Activated CD8-positive, alpha-beta memory T cell treated with anti-CD3 and anti-CD28 coated beads, Interleukin-2, amount 10 ng/mL, durations not matched to agents 7 days and 5 days (primary cell): ENCODE results near the gene ITPK1. TPM values are rescaled to one million over a fixed set of nuclear protein-coding genes. Genes with fewer than 3 reads are reported as not detected.
"Not testable (repeated sequence)": the region's sequence is repeated elsewhere in the genome, so short reads cannot be mapped to it uniquely, and the experiment has no call there.

Experiments
- ATAC-seq: fragments of 150-1000 bp; cut with Tn5 transposase; one replicate; pipeline ENCODE4 v1.10.0; 2021; ENCODE audit warnings: moderate library complexity
- CTCF ChIA-PET: fragments of 350-600 bp; sonication (Branson Sonifier 250); formaldehyde crosslinking; loops from one replicate; lab custom pipeline; 2021; ENCODE audit warnings: antibody characterized with exemption; lab: Charles Lee
- DNase-seq: peaks from one replicate; pipeline ENCODE4 v3.0.0-alpha.2; 2020
- H3K27ac Mint-ChIP-seq: one replicate; pipeline ENCODE4 v1.8.0; 2021; ENCODE audit warnings: mild to moderate bottlenecking, mixed read lengths
- H3K27me3 Mint-ChIP-seq: one replicate; pipeline ENCODE4 v1.8.0; 2021; ENCODE audit warnings: mixed read lengths
- H3K36me3 Mint-ChIP-seq: one replicate; pipeline ENCODE4 v1.8.0; 2021; ENCODE audit warnings: mild to moderate bottlenecking, mixed read lengths
- H3K4me1 Mint-ChIP-seq: one replicate; pipeline ENCODE4 v1.8.0; 2021; ENCODE audit warnings: mixed read lengths
- H3K4me3 Mint-ChIP-seq: one replicate; pipeline ENCODE4 v1.8.0; 2021; ENCODE audit warnings: mild to moderate bottlenecking, moderate library complexity, mixed read lengths
- H3K9me3 Mint-ChIP-seq: one replicate; pipeline ENCODE4 v1.8.0; 2022; ENCODE audit warnings: low read depth, mixed read lengths
- total RNA-seq, 2 experiments: library from RNA; stranded (reverse); gene quantifications; one replicate each; pipeline ENCODE4 v1.2.3, GENCODE V29; 2021

Gene ITPK1
- total RNA-seq, 2 experiments from 2014 or later, result 96.1 to 103 TPM

DNA sequence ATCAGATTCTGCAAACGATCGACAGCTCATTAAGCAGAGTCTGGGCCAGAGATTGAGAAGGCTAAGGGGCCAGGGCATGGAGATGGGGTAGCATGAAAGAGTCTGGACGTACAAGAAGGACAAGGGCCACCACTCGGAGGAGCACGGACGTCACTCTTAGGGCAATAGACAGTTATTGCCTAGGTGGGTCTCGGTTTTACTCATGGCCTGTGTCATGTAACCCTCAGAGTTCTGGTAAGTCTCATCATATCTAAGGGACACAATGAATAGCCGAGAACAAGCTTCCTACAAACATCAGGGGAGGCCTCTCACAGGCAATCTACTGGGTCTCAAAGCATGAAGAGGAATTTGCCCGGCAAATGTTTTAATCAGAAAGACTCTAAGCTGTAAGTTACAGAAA is 30.4 kb upstream of the ITPK1 start:
- Mint-ChIP-seq H3K27ac (peak overlapping the region; percentile 78), H3K4me3 (peak overlapping the region; percentile 1), H3K4me1 (peaks cover 17% of the 10 kb centered on the region), H3K36me3 (no peaks in the 10 kb centered on the region), H3K9me3 (no peaks in the 10 kb centered on the region), H3K27me3 (no peaks in the 10 kb centered on the region)
- CTCF ChIA-PET, result interaction anchor here (0.8 to 2.7 kb wide), 8 partner anchors 9 to 194 kb away, joined by 3 to 11 read pairs (median 4); partner anchors contain the start of genes GON7, ITPK1 and UBR7
- ATAC-seq (peak; percentile 79), DNase-seq (peak; percentile 65)

DNA sequence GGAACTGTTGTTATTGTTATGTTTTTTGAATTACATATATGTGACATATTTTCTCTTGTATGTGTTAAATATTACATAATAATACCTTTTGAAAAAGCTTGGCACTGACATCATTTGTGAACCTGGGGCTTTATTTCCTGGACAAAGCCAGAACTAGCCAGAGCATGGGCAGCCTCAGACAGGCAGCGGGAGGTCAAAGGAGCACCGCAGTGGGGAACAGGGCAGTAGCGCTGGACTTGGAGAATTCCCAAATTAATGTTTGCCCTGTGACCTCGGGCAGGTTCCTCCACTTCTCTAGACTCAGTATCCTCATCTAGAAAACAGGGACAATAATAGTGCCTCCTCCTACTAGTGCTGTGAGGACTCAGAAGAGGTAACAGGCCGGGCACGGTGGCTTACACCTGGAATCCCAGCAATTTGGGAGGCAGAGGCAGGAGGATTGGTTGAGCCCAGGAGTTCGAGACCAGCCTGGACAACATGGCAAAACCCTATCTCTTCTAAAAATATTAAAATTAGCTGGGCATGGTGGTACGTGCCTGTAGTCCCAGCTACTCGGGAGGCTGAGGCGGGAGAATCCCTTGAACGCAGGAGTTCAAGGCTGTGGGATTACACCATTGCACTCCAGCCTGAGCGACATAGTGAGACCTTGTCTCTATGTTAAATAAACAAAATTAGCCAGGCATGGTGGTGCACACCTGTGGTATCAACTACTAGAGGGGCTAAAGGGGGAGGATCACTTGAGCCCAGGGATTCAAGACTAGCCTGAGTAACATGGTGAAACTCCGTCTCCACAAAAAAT is 27.3 kb upstream of the ITPK1 start:
- Mint-ChIP-seq H3K4me3 (no peak overlapping the region), H3K27me3 (no peaks in the 10 kb centered on the region), H3K27ac (no peak overlapping the region), H3K4me1 (peaks cover 15% of the 10 kb centered on the region), H3K9me3 (no peaks in the 10 kb centered on the region), H3K36me3 (no peaks in the 10 kb centered on the region)
- ATAC-seq (no peak), DNase-seq (no peak)
- CTCF ChIA-PET, result interaction anchor here (1.0 to 13.7 kb wide), 3 partner anchors 11 to 191 kb away, joined by 3 to 269 read pairs (median 6); partner anchors contain the start of gene ITPK1

DNA sequence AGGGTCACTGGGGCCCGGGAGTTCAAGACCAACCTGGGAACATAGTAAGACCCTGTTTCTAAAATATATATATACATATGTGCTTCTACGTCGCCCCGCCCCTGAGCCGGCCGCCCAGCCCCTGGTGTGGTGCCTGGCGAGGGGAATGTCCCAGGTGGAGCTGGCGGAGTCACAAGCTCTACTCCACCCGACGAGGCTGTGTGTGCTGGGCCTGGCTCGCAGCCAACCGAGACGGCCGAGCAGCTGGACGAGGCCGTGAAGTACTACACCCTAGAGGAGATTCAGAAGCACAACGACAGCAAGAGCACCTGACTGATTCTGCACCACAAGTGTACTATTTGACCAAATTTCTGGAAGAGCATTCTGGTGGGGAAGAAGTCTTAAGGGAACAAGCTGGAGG is 22.1 kb upstream of the ITPK1 start:
- H3K4me1 Mint-ChIP-seq, result peaks cover 5% of the 10 kb centered on the region
- ATAC-seq (no peak), DNase-seq (no peak)
- H3K27me3 Mint-ChIP-seq, result no peaks in the 10 kb centered on the region
- H3K9me3 Mint-ChIP-seq, result no peaks in the 10 kb centered on the region
- no peak overlapping the region for H3K4me3 Mint-ChIP-seq
- no peak overlapping the region for H3K27ac Mint-ChIP-seq
- CTCF ChIA-PET, result interaction anchor here (2.0 to 13.7 kb wide), 4 partner anchors 20 to 186 kb away, joined by 6 to 269 read pairs (median 16); partner anchors contain the start of gene ITPK1
- H3K36me3 Mint-ChIP-seq, result no peaks in the 10 kb centered on the region

DNA sequence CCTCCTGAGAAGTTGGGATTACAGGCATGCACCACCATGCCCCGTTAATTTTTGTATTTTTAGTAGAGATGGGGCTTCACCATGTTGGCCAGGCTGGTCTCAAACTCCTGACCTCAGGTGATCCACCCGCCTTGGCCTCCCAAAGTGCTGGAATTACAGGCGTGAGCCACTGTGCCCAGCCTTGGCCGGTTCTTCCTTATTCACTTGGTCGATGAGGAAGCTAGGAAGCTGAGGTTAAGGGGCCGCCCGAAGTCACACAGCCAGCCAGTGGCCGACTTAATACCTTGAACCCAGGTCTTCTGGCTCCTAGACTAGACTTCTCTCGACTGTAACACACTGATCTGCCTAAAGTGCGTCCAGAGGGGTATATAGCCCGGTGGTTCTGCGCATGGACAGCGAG is 20.8 kb upstream of the ITPK1 start:
- not testable (repeated sequence) for H3K27me3 Mint-ChIP-seq, H3K36me3 Mint-ChIP-seq, ATAC-seq, H3K27ac Mint-ChIP-seq, H3K9me3 Mint-ChIP-seq, H3K4me1 Mint-ChIP-seq, DNase-seq, H3K4me3 Mint-ChIP-seq
- CTCF ChIA-PET, result interaction anchor here (1.8 to 13.7 kb wide), 2 partner anchors 10 to 19 kb away, joined by 4 to 269 read pairs; partner anchors contain the start of gene ITPK1

DNA sequence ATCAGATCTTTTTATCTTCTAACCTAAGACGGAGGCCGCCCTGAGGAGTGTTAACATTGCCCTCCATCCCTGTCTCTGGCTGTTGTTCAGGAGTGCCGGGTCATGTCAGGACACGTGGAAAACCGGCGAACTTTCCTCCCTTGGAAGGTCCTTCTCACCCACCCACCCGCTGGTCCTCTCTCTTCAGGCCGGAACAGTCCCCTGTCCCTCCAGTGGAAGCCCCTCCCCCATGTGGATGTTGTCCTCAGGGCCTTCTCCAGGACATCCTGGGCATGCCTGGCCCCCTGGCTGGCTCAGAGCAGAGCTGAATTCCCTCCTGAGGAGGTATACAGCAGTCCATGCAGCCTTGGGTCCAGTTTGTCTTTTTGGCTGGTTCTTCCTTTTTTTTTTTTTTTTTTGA is 20.3 kb upstream of the ITPK1 start:
- no peaks in the 10 kb centered on the region for H3K27me3 Mint-ChIP-seq
- peaks cover 5% of the 10 kb centered on the region for H3K4me1 Mint-ChIP-seq
- CTCF ChIA-PET, result interaction anchor here (1.8 to 13.7 kb wide), 2 partner anchors 10 to 18 kb away, joined by 4 to 269 read pairs; partner anchors contain the start of gene ITPK1
- H3K27ac Mint-ChIP-seq, result no peak overlapping the region
- ATAC-seq (no peak), DNase-seq (no peak)
- no peaks in the 10 kb centered on the region for H3K9me3 Mint-ChIP-seq
- H3K4me3 Mint-ChIP-seq, result no peak overlapping the region
- no peaks in the 10 kb centered on the region for H3K36me3 Mint-ChIP-seq

DNA sequence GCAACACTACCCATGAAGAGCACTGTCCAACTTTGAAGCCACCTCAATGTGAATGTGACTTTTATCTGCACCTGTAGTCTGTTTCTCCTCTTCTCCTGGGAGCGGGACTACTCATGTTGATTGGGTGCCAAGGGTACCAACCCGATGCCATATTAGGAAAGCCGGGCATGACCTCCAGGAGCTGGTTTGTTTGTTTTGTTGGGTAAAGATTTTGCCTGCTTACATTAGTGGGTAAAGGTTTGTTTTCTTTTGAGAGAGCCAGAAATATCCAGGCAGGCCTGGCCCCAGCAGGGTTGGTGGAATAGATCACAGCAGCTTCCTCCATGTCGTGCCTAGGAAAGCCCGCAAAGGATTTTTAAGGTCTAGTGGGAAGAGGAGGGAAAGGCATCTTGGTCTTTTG is 19.7 kb upstream of the ITPK1 start:
- CTCF ChIA-PET, result interaction anchor here (13.7 kb wide), 1 partner anchor 18 kb away, joined by 269 read pairs; the partner anchor contains the start of gene ITPK1
- no peaks in the 10 kb centered on the region for H3K27me3 Mint-ChIP-seq
- H3K4me3 Mint-ChIP-seq, result no peak overlapping the region
- no peak overlapping the region for H3K27ac Mint-ChIP-seq
- DNase-seq, result no peak
- no peaks in the 10 kb centered on the region for H3K9me3 Mint-ChIP-seq
- no peak for ATAC-seq
- peaks cover 5% of the 10 kb centered on the region for H3K4me1 Mint-ChIP-seq
- H3K36me3 Mint-ChIP-seq, result no peaks in the 10 kb centered on the region

DNA sequence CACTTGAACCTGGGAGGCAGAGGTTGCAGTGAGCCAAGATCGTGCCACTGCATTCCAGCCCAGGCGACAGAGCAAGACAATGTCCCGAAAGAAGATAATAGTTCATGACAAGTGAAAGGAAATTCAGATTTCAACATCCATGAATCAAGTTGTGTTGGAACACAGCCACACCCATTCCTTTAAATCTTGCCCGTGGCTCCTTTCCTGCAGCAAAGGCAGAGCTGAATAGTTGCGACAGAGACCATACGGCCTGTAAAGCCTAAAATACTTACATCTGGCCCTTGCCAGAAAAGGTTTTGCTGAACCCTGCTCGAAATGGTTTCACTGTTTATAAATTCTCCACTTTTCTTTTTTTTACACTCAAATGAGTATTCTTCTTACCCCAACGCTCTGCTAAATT is 17.7 kb upstream of the ITPK1 start:
- CTCF ChIA-PET, result interaction anchor here (0.7 to 13.7 kb wide), 9 partner anchors 16 to 181 kb away, joined by 3 to 269 read pairs (median 6); partner anchors contain the start of gene ITPK1
- ATAC-seq (no peak), DNase-seq (no peak)
- Mint-ChIP-seq H3K4me3 (no peak overlapping the region), H3K9me3 (no peaks in the 10 kb centered on the region), H3K36me3 (no peaks in the 10 kb centered on the region), H3K27ac (no peak overlapping the region), H3K27me3 (peaks cover 7% of the 10 kb centered on the region), H3K4me1 (no peaks in the 10 kb centered on the region)

DNA sequence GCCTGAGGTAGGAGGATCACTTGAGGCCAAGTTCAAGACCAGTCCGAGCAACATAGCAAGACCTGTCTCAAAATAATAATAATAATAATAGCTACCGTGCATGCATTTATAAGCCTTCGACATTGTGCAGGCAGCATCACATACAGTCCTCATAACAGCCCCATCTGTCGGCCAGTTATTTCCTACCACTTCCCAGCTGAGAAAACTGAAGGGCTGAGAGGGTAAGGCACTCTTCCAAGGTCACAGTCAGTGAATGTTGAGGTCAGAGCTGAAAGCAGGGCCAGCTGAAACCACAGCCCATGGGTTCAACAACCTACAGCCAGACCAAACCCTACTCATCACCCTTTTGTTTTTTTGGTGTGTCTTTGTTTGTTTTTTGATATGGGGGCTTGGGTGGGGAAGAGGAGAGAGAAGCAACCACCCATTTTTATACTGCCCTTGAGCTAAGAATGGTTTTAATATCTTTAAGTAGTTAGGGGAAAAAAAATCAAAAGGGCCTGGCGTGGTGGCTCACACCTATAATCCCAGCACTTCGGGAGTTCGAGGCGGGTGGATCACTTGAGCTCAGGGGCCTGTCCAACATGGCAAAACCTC is 16.8 kb upstream of the ITPK1 start:
- Mint-ChIP-seq H3K36me3 (no peaks in the 10 kb centered on the region), H3K4me3 (no peak overlapping the region), H3K27ac (no peak overlapping the region), H3K4me1 (no peaks in the 10 kb centered on the region), H3K9me3 (no peaks in the 10 kb centered on the region), H3K27me3 (peaks cover 12% of the 10 kb centered on the region)
- CTCF ChIA-PET, result interaction anchor here (0.7 to 13.7 kb wide), 21 partner anchors 8 to 252 kb away, joined by 3 to 269 read pairs (median 3); partner anchors contain the start of gene ITPK1
- peak; percentile 50 for DNase-seq
- ATAC-seq, result peak; percentile 57

DNA sequence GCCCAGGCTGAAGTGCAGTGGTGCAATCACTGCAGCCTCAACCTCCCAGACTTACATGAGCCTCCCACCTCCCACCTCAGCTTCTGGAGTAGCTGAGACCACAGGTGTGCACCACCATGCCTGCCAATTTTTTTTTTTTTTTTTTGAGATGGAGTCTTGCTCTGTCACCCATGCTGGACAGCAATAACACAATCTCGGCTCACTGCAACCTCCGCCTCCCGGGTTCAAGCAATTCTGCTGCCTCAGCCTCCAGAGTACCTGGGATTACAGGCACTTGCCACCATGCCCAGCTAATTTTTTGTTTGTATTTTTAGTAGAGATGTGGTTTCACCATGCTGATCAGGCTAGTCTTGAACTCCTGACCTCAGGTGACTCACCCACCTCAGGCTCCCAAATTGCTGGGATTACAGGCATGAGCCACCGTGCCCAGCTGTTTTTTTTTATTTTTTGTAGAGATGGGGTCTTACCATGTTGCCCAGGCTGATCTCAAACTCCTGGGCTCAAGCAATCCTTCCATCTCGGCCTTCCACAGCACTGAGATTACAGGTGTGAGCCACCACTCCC is 15.6 kb upstream of the ITPK1 start:
- ATAC-seq, H3K9me3 Mint-ChIP-seq, H3K4me1 Mint-ChIP-seq, H3K27ac Mint-ChIP-seq, H3K4me3 Mint-ChIP-seq, DNase-seq, H3K36me3 Mint-ChIP-seq: not testable (repeated sequence)
- H3K27me3 Mint-ChIP-seq, result peaks cover 12% of the 10 kb centered on the region
- CTCF ChIA-PET, result interaction anchor here (1.1 to 13.7 kb wide), 9 partner anchors 14 to 250 kb away, joined by 3 to 269 read pairs (median 6); partner anchors contain the start of gene ITPK1

DNA sequence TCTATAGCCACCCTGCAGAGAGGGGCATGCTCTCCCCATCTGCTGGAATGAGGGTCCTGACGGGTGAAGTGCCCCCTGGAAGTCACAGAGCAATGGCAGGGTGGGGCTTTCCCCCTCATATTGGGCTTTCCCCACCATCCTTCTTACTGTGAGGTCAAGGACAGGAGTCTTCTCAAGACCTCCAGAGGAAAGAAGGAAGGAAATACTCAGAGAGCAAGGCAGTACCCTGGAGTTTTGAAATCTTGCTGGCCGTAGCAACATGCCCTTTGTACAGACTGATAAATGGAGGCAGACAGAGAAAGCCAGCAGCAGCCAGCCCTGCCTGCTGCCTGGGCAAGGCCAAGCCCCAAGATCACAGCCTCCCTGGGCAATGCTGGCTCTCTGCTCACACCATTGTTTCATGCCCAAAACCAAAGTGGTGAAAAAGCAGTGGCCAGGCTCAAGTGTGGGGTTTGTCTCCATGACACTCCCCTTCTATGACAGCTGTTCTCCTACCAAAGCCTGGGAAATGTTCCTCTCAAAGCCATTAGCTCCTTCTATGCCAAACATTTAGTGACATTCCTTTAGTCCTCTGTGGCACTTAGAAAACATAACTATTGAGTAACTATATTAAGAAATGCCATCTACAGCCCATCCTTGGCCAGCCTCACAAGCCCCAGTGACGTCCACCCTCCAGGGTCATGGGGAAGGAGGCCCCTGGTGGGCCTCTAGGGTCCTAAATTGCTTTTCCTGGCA is 13.2 kb upstream of the ITPK1 start:
- ATAC-seq, result no peak
- Mint-ChIP-seq H3K4me3 (no peak overlapping the region), H3K9me3 (no peaks in the 10 kb centered on the region), H3K4me1 (no peaks in the 10 kb centered on the region), H3K27me3 (peaks cover 15% of the 10 kb centered on the region), H3K36me3 (no peaks in the 10 kb centered on the region), H3K27ac (no peak overlapping the region)
- CTCF ChIA-PET, result interaction anchor here (1.1 to 2.0 kb wide), 2 partner anchors 15 to 178 kb away, joined by 3 to 6 read pairs; no protein-coding TSS in a partner anchor
- no peak for DNase-seq

DNA sequence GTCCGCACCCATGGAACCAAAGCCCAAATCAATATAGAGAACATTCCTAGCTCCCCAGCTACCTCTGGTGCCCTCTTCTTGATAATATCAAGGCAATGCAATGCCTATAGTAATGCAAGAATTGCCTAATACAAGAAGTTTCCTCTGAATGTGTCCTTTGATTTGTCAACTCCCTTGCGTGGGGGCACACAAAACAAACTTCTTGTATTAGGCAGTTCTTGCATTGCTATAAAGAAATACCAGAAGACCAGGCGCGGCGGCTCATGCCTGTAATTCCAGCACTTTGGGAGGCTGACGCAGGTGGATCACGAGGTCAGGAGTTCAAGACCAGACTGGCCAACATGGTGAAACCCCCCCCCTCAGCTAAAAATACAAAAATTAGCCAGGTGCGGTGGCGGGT is 10.4 kb upstream of the ITPK1 start:
- DNase-seq, result no peak
- CTCF ChIA-PET, result interaction anchor here (2.0 kb wide), 1 partner anchor 13 kb away, joined by 6 read pairs; no protein-coding TSS in a partner anchor
- H3K36me3 Mint-ChIP-seq, result no peaks in the 10 kb centered on the region
- H3K9me3 Mint-ChIP-seq, result no peaks in the 10 kb centered on the region
- ATAC-seq, result no peak
- peaks cover 15% of the 10 kb centered on the region for H3K27me3 Mint-ChIP-seq
- no peak overlapping the region for H3K27ac Mint-ChIP-seq
- H3K4me3 Mint-ChIP-seq, result no peak overlapping the region
- no peaks in the 10 kb centered on the region for H3K4me1 Mint-ChIP-seq

DNA sequence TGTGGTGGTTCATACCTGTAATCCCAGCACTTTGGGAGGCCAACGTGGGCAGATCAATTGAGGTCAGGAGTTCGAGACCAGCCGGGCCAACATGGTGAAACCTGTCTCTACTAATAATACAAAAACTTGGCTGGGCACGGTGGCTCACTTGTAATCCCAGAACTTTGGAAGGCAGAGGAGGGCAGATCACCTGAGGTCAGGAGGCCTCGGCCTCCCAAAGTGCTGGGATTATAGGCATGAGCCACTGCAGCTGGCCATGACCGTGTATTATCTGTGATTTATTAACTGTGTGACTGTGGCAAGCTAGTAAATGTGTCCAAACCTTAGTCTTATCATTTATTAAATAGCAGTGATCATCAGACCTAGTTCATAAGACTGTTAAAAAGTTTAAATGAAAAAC is 7.1 kb upstream of the ITPK1 start:
- no peaks in the 10 kb centered on the region for H3K9me3 Mint-ChIP-seq
- no peak for ATAC-seq
- H3K27me3 Mint-ChIP-seq, result peaks cover 5% of the 10 kb centered on the region
- DNase-seq, result no peak
- H3K27ac Mint-ChIP-seq, result no peak overlapping the region
- H3K36me3 Mint-ChIP-seq, result no peaks in the 10 kb centered on the region
- CTCF ChIA-PET, result interaction anchor here (1.6 to 14.0 kb wide), 2 partner anchors 9 to 14 kb away, joined by 9 to 269 read pairs; no protein-coding TSS in a partner anchor
- H3K4me3 Mint-ChIP-seq, result no peak overlapping the region
- H3K4me1 Mint-ChIP-seq, result no peaks in the 10 kb centered on the region
